Thyroid gland (tissue), 4 donors: Measurements from ENCODE around the gene CLIC3.

Source experiments
- CTCF ChIP-seq, 6 experiments: fragments of 200-600 bp in 3 of 6; fragments of 450-650 bp in 3 of 6; sonication (generic) in 3 of 6; IDR thresholded peaks; one replicate each; pipeline ENCODE4 v1.5.1; 2016 to 2019; ENCODE audit warnings: antibody characterized with exemption in 6 of 6, mild to moderate bottlenecking in 2 of 6, inconsistent platforms in 1 of 6, moderate library complexity in 1 of 6
- POLR2A ChIP-seq, 2 donors: fragments of 450-650 bp; IDR thresholded peaks; one replicate each; pipeline ENCODE4 v1.6.1; 2017; ENCODE audit warnings: antibody characterized with exemption in 2 of 2, mild to moderate bottlenecking in 2 of 2, moderate library complexity in 1 of 2

DNA sequence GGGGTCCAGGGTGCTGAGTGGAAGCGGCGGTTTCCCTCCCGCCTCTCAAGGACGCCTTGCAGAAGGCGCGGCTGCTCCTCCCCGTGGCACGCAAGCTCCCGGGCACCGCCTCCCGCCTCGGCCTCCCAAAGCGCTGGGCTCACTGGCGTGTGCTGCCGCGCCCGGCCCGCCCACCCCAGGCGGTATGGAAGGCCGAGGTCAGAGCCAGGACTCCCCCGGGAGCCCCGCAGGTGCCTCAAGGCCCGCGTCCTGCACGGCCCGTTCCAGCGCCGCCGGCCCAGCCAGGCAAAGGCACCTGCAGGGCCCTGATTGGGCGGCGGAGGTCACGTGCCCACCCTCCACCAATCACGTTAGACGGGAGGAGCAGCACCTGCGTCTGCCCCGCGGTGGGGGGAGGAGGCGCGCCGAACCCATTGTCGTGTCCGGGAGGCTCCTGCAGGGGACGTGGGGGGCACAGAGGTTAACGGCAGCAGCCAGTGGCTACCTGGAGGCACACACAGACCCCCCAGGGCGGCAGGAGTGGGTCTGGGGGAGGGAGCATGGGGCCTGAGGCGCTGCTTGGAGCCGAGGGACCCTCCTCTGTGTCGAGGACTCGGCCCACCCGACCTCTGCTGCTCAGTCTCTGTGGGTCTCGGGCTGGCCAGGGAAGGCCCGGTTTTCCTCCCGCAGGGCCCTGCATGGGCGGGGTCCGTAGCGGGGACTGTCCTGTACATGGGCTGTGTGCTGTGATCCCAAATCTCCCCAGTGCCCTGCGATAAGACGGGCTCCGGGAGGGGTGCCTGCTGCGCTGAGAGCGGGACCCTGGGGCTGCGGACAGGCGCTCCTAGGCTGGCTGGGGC lies 46.3 kb downstream of the CLIC3 start:
- TF ChIP-seq CTCF (IDR thresholded peaks at IDR 0.05) = peak in 4 of 6 experiments; percentile 28 to 48 (median 39)
- peak in 1 of 2 donors; percentile 98 for TF ChIP-seq POLR2A (IDR thresholded peaks at IDR 0.05)
